Fibroblast of villous mesenchyme (primary cell): Measurements from ENCODE around the gene SH2D1B. TPM values are rescaled to one million over a fixed set of nuclear protein-coding genes. Genes with fewer than 3 reads are reported as not detected.

Experiments
- DNase-seq: peaks from one replicate; pipeline ENCODE4 v3.0.0-alpha.2; 2010; ENCODE audit warnings: low read depth
- H3K4me3 ChIP-seq: 2 replicates; pipeline ENCODE4 v1.5.1; 2011; ENCODE audit warnings: low read depth, mild to moderate bottlenecking, low read length
- total RNA-seq: library from RNA; depleted of rRNA; stranded (reverse); fragments of >200 nt; gene quantifications from 2 replicates; pipeline ENCODE4 v1.2.3, GENCODE V29; 2012
- TF ChIP-seq, protein P1 (sequence below): IDR thresholded peaks from 2 replicates; pipeline ENCODE4 v1.5.1; 2012; ENCODE audit warnings: low read depth, mild to moderate bottlenecking, low read length; ENCODE audit not compliant: insufficient read depth

SH2D1B gene
- total RNA-seq, 1 donor, result not detected

DNA sequence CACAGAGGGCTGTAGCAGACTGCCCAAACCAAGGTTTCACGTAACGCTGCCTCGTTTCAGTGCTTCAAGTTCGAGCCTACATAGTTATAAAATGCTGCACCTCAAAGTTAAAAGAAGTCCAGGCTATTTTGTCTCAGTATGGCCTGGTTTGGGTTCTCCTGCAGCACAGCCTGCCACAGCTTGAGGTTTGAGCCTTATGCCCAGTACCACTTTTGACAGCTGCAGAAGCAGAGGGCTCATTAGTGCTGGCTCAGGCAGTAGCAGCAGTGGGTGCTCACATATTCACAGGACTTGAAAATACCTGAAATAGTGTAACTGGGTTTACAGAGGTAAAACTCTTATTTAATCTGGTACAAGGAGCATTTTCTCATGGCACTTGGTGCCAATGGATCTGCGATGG is 50.6 kb downstream of the SH2D1B start:
- TF ChIP-seq, protein P1, sequence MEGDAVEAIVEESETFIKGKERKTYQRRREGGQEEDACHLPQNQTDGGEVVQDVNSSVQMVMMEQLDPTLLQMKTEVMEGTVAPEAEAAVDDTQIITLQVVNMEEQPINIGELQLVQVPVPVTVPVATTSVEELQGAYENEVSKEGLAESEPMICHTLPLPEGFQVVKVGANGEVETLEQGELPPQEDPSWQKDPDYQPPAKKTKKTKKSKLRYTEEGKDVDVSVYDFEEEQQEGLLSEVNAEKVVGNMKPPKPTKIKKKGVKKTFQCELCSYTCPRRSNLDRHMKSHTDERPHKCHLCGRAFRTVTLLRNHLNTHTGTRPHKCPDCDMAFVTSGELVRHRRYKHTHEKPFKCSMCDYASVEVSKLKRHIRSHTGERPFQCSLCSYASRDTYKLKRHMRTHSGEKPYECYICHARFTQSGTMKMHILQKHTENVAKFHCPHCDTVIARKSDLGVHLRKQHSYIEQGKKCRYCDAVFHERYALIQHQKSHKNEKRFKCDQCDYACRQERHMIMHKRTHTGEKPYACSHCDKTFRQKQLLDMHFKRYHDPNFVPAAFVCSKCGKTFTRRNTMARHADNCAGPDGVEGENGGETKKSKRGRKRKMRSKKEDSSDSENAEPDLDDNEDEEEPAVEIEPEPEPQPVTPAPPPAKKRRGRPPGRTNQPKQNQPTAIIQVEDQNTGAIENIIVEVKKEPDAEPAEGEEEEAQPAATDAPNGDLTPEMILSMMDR, result no peak
- no peak for DNase-seq
- H3K4me3 ChIP-seq, result no peak overlapping the region

DNA sequence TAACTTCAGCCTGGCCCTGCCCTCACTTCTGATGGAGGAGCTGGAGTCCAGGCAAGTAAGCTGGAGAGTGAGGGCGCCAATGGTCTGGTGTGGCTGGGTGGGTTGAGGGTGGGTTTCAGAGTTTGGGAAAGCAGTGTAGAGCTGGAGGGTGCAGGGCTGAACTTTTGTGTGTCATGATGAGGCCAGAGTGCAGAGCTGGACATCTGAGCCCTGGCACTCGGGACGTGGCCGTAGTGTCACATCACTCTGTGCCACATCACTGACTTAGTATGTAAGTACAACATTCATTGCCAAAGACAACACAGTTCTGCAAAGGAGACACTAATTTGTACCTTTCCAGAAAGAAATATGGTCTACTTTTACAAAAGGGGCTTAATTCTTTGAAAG is 51.1 kb downstream of the SH2D1B start:
- H3K4me3 ChIP-seq, result no peak overlapping the region
- no peak for DNase-seq
- TF ChIP-seq, protein P1, result no peak

DNA sequence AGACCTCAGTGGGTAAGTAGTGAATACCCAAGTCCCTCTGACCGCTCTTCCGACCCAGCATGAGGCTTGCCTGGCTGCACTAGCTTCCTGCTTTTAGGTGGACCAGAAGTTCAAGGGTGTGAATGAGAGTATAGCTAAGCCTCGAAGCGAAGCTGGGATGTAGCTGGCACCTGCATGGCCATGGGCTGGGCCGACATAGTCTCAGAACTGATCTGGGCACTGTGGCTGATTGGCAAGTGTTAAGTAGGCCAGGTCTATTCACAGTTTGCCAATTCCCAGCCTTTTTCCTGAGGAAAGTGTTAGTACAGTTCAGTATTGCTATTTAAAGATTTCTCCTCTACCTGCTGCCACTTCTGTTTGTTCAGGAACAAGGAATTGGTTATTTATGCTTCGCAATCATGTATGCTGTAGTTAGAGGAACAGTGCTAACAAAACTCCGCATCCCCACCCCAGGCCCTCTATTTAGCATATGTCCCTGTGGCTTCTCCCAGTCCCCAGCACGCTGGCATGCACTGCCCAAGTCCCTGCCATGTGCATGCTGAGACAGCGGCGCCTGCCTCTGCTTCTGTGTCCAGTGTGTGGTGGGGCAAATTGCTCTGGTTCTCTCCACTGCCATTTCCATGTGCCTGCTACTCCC is 51.6 kb downstream of the SH2D1B start:
- TF ChIP-seq, protein P1, result no peak
- no peak overlapping the region for H3K4me3 ChIP-seq
- no peak for DNase-seq

GRCh38 chr1:162359523-162360236 is 52.3 kb downstream of the SH2D1B start:
- TF ChIP-seq, protein P1, result no peak
- no peak for DNase-seq
- H3K4me3 ChIP-seq, result no peak overlapping the region

GRCh38 chr1:162358928-162359327 is 53.0 kb downstream of the SH2D1B start:
- no peak for DNase-seq
- H3K4me3 ChIP-seq, result no peak overlapping the region
- TF ChIP-seq, protein P1, result no peak

- TF ChIP-seq, protein P1, result peak; percentile 75
- DNase-seq, result peak; percentile 71
Observed at GRCh38 chr1:162357681-162358266, 54.2 kb downstream of the SH2D1B start.

More at GRCh38 chr1:162357681-162358266, 54.2 kb downstream of the SH2D1B start:
- H3K4me3 ChIP-seq, result no peak overlapping the region
